OCI-LY7 (cell line): ENCODE results near the gene SEMA5A.

Experiments
- CTCF ChIP-seq: fragments of 200-600 bp; sonication (generic); conservative IDR thresholded peaks from 2 replicates; pipeline ENCODE4 v1.5.1; 2014; ENCODE audit warnings: mild to moderate bottlenecking, antibody characterized with exemption, low read length, moderate library complexity, mixed read lengths
- EZH2phosphoT487 ChIP-seq: fragments of 200-600 bp; sonication (generic); IDR thresholded peaks from 2 replicates; pipeline ENCODE4 v1.6.1; 2018; ENCODE audit warnings: low read depth, borderline replicate concordance, mild to moderate bottlenecking, mixed run types, antibody characterized with exemption, low read length, moderate library complexity, mixed read lengths

- no peak for TF ChIP-seq CTCF
- TF ChIP-seq EZH2phosphoT487: no peak
Observed at GRCh38 chr5:9497347-9497746, 48.5 kb downstream of the SEMA5A start.
